ENCODE measurements around the gene PMF1.

DNA sequence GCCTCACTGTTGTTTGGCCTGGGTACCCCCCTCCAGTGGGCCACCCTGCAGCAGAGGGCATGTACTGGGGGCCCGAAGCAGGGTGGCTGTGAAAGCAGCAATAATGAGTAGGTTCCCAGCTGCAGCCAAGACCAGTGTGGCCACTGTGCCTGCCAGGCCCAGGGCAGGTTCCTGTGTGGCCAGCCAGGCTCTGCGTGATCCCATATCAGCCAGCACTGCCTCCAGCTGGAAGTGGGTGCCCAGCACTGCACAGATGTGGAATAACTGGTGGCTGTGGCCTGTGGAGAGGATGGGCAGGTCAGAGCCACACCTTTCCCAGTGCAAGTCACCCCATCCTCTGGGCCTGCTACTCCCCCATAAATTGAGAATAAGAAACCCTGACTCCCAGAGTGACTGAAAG, 31.3 kb downstream of the PMF1 start:
- TF ChIP-seq CTCF (IDR thresholded peaks at IDR 0.05) (no peak), POLR2A (IDR thresholded peaks at IDR 0.05) (no peak)

Measured in esophagus squamous epithelium (tissue), 4 donors.